ENCODE results near the gene TMEM242.

Gene TMEM242

DNA sequence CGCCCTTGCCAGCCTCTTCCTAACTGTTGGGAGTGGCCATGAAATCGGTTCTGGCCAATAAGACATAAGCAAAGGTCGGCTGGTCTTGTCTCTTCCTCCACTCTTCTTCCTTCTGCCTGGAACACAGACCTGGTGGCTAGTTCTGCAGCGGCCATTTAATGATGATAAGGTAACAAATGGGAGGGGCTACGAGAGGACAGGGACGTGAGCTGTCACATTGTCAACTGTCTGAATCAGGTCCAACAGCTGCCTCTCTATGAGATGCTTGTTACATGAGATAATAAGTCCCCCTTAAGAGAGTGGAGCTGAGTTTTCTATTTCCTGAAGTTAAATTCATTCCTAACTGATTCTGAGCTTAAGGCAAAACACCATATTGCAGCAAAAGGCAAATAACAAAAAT, 12.5 kb upstream of the TMEM242 start:
- DNase-seq (ENCODE audit: low spot score) = no peak
- TF ChIP-seq, protein P1, sequence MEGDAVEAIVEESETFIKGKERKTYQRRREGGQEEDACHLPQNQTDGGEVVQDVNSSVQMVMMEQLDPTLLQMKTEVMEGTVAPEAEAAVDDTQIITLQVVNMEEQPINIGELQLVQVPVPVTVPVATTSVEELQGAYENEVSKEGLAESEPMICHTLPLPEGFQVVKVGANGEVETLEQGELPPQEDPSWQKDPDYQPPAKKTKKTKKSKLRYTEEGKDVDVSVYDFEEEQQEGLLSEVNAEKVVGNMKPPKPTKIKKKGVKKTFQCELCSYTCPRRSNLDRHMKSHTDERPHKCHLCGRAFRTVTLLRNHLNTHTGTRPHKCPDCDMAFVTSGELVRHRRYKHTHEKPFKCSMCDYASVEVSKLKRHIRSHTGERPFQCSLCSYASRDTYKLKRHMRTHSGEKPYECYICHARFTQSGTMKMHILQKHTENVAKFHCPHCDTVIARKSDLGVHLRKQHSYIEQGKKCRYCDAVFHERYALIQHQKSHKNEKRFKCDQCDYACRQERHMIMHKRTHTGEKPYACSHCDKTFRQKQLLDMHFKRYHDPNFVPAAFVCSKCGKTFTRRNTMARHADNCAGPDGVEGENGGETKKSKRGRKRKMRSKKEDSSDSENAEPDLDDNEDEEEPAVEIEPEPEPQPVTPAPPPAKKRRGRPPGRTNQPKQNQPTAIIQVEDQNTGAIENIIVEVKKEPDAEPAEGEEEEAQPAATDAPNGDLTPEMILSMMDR (IDR thresholded peaks at IDR 0.05; ENCODE audit: borderline replicate concordance, control extremely low read depth, extremely low read depth, insufficient read depth, missing control alignments) = no peak
- in situ Hi-C loops (cut with MboI; ENCODE audit: low sequenced_read_pairs, unreplicated experiment) = no loop called here

DNA sequence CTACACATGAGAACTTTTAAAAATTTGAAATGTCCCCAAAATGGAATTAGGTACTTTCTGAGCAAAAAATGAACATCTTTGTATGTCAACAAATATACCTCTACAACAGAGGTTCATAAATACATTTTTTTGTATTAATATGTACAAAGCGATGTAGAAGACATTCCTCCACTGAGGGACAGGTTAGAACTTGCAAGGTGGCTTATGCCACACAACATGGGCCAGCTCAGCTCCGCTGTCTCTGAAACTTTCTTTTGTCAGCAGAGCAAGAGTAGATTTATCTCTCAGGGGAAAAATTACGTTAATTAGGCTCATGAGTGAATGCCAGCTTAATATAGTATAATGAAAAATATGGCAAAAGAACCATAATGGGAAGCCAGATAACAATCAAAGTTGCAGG, 10.6 kb upstream of the TMEM242 start:
- DNase-seq (ENCODE audit: low spot score) = no peak
- in situ Hi-C loops (cut with MboI; ENCODE audit: low sequenced_read_pairs, unreplicated experiment) = no loop called here
- TF ChIP-seq, protein P1 (IDR thresholded peaks at IDR 0.05; ENCODE audit: borderline replicate concordance, control extremely low read depth, extremely low read depth, insufficient read depth, missing control alignments) = no peak

DNA sequence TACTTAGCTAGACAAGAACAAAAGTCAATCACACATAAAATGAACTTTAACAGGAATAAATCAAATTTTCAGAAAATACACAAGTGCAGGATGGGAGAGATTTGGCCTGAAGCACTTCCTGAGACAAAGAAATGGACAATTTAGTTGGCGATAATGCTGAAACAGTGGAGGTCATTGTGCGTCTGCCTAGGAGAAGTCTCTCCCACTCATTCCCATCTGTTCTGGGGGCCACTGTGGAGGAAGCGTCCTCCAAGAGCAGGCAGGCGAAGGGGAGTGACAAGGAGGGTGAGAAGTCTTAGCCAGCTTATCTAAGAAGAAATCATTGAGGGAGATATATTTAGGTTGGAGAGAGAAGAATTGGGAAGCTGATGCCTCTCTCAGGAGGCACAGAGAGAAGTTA, 10.2 kb upstream of the TMEM242 start:
- TF ChIP-seq, protein P1 (IDR thresholded peaks at IDR 0.05; ENCODE audit: borderline replicate concordance, control extremely low read depth, extremely low read depth, insufficient read depth, missing control alignments) = no peak
- no peak for DNase-seq (ENCODE audit: low spot score)
- in situ Hi-C loops (cut with MboI; ENCODE audit: low sequenced_read_pairs, unreplicated experiment) = no loop called here

DNA sequence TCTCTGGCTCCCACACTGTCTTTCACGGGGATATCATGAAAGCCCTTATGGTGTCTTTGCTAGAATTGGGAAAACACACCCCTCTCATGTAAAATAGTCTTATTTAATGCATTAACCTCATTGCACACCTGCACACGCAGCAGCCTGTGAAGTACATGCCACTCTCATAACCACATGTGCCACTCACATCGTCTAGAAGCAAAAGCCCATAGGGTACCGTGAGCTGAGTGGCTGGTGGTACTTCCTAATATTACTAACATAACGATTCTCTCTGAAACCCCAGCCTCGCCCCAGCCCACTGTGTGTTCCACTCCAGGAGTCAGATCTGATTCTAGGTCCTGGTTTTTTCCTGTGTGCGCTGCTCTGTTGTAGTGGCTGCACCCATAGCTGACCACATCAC, 9.5 kb upstream of the TMEM242 start:
- in situ Hi-C loops (cut with MboI; ENCODE audit: low sequenced_read_pairs, unreplicated experiment) = no loop called here
- no peak for DNase-seq (ENCODE audit: low spot score)
- TF ChIP-seq, protein P1 (IDR thresholded peaks at IDR 0.05; ENCODE audit: borderline replicate concordance, control extremely low read depth, extremely low read depth, insufficient read depth, missing control alignments) = no peak

DNA sequence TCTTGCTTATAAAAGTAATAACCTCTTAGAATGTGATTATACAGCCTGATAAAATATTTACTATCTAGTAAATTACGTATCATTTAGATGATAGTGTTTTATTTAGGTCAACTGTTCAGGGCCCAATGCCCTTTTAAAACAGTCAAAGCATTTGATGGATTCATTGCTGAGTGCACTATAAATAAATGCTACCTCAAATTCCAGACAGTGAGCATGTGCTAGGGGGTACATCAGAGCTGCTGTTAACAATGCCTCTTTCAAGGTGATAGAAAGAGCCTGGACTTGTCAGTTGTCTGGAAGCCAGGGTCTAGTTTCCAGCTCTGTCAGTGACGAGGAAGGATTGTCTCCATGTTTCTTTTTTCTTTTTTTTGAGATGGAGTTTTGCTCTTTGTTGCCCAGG, 7.5 kb upstream of the TMEM242 start:
- DNase-seq (ENCODE audit: low spot score) = no peak
- TF ChIP-seq, protein P1 (IDR thresholded peaks at IDR 0.05; ENCODE audit: borderline replicate concordance, control extremely low read depth, extremely low read depth, insufficient read depth, missing control alignments) = no peak
- in situ Hi-C loops (cut with MboI; ENCODE audit: low sequenced_read_pairs, unreplicated experiment) = no loop called here

DNA sequence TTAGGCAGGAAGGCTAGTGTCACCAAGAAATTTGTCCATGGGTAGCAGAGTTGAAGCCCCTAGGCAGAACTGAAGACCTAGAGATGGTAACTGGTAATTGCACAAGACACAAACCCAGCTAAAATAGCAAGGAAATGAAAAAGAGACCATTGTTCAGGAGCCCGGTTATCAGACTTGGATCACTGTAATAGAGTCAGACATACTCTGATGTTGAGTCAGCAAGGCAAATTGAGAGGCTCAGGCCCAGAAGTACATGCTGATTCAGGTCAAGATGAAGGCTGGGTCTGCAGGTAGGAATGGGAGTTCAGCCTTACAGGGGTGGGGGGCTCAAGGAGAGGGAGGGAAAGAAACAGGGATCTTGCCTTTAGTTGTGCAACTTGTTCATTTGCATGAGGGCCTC, 6.5 kb upstream of the TMEM242 start:
- DNase-seq (ENCODE audit: low spot score) = no peak
- TF ChIP-seq, protein P1 (IDR thresholded peaks at IDR 0.05; ENCODE audit: borderline replicate concordance, control extremely low read depth, extremely low read depth, insufficient read depth, missing control alignments) = no peak
- in situ Hi-C loops (cut with MboI; ENCODE audit: low sequenced_read_pairs, unreplicated experiment) = no loop called here
